ENCODE data around the gene TEAD4. TPM values are rescaled to one million over a fixed set of nuclear protein-coding genes. Genes with fewer than 3 reads are reported as not detected.

Gene TEAD4
- total RNA-seq, 1 donor from 2014 or later: 10.8 TPM

- Mint-ChIP-seq H3K27ac (no peak overlapping the region), H3K4me1 (ENCODE audit: unreplicated experiment) (no peaks in the 10 kb centered on the region), H3K9me3 (no peaks in the 10 kb centered on the region), H3K4me3 (no peak overlapping the region), H3K27me3 (no peaks in the 10 kb centered on the region), H3K36me3 (peaks cover 4% of the 10 kb centered on the region)
- no peak for TF ChIP-seq CTCF (conservative IDR thresholded peaks at IDR 0.05)
- DNase-seq (ENCODE audit: extremely low spot score, unreplicated experiment): no peak
Measured at GRCh38 chr12:2999265-2999841, 40.2 kb downstream of the TEAD4 start.

GRCh38 chr12:3000548-3001275, 41.5 kb downstream of the TEAD4 start:
- Mint-ChIP-seq H3K27me3 (no peaks in the 10 kb centered on the region), H3K27ac (no peak overlapping the region), H3K36me3 (peaks cover 12% of the 10 kb centered on the region), H3K9me3 (no peaks in the 10 kb centered on the region), H3K4me1 (ENCODE audit: unreplicated experiment) (no peaks in the 10 kb centered on the region), H3K4me3 (no peak overlapping the region)
- no peak for DNase-seq (ENCODE audit: extremely low spot score, unreplicated experiment)
- peak; percentile 56 for TF ChIP-seq CTCF (conservative IDR thresholded peaks at IDR 0.05)

GRCh38 chr12:3002646-3003045, 43.4 kb downstream of the TEAD4 start:
- Mint-ChIP-seq H3K27me3 (no peaks in the 10 kb centered on the region), H3K27ac (no peak overlapping the region), H3K9me3 (no peaks in the 10 kb centered on the region), H3K4me3 (no peak overlapping the region), H3K36me3 (peaks cover 12% of the 10 kb centered on the region), H3K4me1 (ENCODE audit: unreplicated experiment) (no peaks in the 10 kb centered on the region)
- no peak for TF ChIP-seq CTCF (conservative IDR thresholded peaks at IDR 0.05)
- DNase-seq (ENCODE audit: extremely low spot score, unreplicated experiment): no peak

GRCh38 chr12:3003357-3003992, 44.3 kb downstream of the TEAD4 start:
- Mint-ChIP-seq H3K4me1 (ENCODE audit: unreplicated experiment) (no peaks in the 10 kb centered on the region), H3K4me3 (no peak overlapping the region), H3K36me3 (peaks cover 13% of the 10 kb centered on the region), H3K27me3 (no peaks in the 10 kb centered on the region), H3K9me3 (no peaks in the 10 kb centered on the region), H3K27ac (no peak overlapping the region)
- TF ChIP-seq CTCF (conservative IDR thresholded peaks at IDR 0.05): no peak
- no peak for DNase-seq (ENCODE audit: extremely low spot score, unreplicated experiment)

GRCh38 chr12:3004655-3005565, 45.7 kb downstream of the TEAD4 start:
- peak; percentile 41 for TF ChIP-seq CTCF (conservative IDR thresholded peaks at IDR 0.05)
- no peaks in the 10 kb centered on the region for H3K27me3 Mint-ChIP-seq

More at GRCh38 chr12:3004655-3005565, 45.7 kb downstream of the TEAD4 start:
- no peak overlapping the region for H3K4me3 Mint-ChIP-seq
- no peak for DNase-seq (ENCODE audit: extremely low spot score, unreplicated experiment)
- H3K9me3 Mint-ChIP-seq: no peaks in the 10 kb centered on the region
- H3K27ac Mint-ChIP-seq: no peak overlapping the region
- H3K36me3 Mint-ChIP-seq: peaks cover 13% of the 10 kb centered on the region
- no peaks in the 10 kb centered on the region for H3K4me1 Mint-ChIP-seq (ENCODE audit: unreplicated experiment)
